Measurements from ENCODE around the gene ATP1A4. TPM values are rescaled to one million over a fixed set of nuclear protein-coding genes. Genes with fewer than 3 reads are reported as not detected.

Gene ATP1A4
- total RNA-seq, 1 experiment from 2014 or later = not detected

DNA sequence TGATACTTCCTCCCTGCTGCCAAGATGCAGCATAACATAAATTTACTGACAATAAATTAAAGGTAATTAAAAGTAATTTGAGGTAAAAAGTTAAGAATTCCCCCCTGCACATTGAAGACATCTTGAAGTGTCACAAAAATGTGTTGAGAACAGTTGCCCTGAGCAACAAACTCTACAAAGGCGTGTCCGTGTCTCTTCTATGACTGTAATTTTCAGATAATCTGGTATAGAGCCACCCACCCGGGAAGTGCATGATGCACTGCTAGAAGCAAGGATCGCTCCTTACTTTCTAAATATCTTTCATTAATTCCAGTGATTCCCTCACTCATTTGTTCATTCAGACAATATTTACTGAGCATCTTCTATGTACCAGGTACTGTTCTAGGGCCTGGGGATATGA lies 27.9 kb downstream of the ATP1A4 start:
- CTCF ChIA-PET = no interaction called here
- no peaks in the 10 kb centered on the region for H3K9me3 ChIP-seq (ENCODE audit: control insufficient read depth, insufficient read depth, low read depth, low read length)
- no peak for DNase-seq (ENCODE audit: low read depth, low spot score)
- H3K27me3 ChIP-seq (ENCODE audit: control insufficient read depth, insufficient read depth, low read length) = no peaks in the 10 kb centered on the region; the same call in 1 of the 2 replicates
- POLR2A ChIA-PET = no interaction called here
- ATAC-seq = no peak
- no peak overlapping the region for H3K27ac ChIP-seq (ENCODE audit: low read length)
- no peaks in the 10 kb centered on the region for H3K36me3 ChIP-seq (ENCODE audit: control insufficient read depth, insufficient read depth, low read length)
- H3K4me3 ChIP-seq (ENCODE audit: low read depth in 2 of 2, low read length in 2 of 2) = no peak overlapping the region
- no peaks in the 10 kb centered on the region for H3K4me1 ChIP-seq (ENCODE audit: control insufficient read depth, insufficient read depth, low read length)
- in situ Hi-C loops (cut with HindIII; ENCODE audit: low pct_unique_long_range_greater_than_20kb, low sequenced_read_pairs) = no loop called here
- TF ChIP-seq, protein P1, sequence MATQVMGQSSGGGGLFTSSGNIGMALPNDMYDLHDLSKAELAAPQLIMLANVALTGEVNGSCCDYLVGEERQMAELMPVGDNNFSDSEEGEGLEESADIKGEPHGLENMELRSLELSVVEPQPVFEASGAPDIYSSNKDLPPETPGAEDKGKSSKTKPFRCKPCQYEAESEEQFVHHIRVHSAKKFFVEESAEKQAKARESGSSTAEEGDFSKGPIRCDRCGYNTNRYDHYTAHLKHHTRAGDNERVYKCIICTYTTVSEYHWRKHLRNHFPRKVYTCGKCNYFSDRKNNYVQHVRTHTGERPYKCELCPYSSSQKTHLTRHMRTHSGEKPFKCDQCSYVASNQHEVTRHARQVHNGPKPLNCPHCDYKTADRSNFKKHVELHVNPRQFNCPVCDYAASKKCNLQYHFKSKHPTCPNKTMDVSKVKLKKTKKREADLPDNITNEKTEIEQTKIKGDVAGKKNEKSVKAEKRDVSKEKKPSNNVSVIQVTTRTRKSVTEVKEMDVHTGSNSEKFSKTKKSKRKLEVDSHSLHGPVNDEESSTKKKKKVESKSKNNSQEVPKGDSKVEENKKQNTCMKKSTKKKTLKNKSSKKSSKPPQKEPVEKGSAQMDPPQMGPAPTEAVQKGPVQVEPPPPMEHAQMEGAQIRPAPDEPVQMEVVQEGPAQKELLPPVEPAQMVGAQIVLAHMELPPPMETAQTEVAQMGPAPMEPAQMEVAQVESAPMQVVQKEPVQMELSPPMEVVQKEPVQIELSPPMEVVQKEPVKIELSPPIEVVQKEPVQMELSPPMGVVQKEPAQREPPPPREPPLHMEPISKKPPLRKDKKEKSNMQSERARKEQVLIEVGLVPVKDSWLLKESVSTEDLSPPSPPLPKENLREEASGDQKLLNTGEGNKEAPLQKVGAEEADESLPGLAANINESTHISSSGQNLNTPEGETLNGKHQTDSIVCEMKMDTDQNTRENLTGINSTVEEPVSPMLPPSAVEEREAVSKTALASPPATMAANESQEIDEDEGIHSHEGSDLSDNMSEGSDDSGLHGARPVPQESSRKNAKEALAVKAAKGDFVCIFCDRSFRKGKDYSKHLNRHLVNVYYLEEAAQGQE (IDR thresholded peaks at IDR 0.05; ENCODE audit: insufficient read depth in 1 of 2, low read depth in 2 of 2, low read length in 1 of 2) = no peak
- TF ChIP-seq TCF7L2 (IDR thresholded peaks at IDR 0.05; ENCODE audit: low read depth, low read length) = no peak
- TF ChIP-seq, protein P2, sequence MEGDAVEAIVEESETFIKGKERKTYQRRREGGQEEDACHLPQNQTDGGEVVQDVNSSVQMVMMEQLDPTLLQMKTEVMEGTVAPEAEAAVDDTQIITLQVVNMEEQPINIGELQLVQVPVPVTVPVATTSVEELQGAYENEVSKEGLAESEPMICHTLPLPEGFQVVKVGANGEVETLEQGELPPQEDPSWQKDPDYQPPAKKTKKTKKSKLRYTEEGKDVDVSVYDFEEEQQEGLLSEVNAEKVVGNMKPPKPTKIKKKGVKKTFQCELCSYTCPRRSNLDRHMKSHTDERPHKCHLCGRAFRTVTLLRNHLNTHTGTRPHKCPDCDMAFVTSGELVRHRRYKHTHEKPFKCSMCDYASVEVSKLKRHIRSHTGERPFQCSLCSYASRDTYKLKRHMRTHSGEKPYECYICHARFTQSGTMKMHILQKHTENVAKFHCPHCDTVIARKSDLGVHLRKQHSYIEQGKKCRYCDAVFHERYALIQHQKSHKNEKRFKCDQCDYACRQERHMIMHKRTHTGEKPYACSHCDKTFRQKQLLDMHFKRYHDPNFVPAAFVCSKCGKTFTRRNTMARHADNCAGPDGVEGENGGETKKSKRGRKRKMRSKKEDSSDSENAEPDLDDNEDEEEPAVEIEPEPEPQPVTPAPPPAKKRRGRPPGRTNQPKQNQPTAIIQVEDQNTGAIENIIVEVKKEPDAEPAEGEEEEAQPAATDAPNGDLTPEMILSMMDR (IDR thresholded peaks at IDR 0.05) = no peak
- TF ChIP-seq POLR2AphosphoS5 (IDR thresholded peaks at IDR 0.05; ENCODE audit: low read depth, low read length) = no peak
- TF ChIP-seq SIN3A (IDR thresholded peaks at IDR 0.05; ENCODE audit: borderline replicate concordance, insufficient read depth, low read depth, low read length) = no peak
- intact Hi-C loops (cut with micrococcal nuclease; ENCODE audit: unreplicated experiment) = no loop called here
- BruUV-seq (replicated peaks) = no TSS peak

DNA sequence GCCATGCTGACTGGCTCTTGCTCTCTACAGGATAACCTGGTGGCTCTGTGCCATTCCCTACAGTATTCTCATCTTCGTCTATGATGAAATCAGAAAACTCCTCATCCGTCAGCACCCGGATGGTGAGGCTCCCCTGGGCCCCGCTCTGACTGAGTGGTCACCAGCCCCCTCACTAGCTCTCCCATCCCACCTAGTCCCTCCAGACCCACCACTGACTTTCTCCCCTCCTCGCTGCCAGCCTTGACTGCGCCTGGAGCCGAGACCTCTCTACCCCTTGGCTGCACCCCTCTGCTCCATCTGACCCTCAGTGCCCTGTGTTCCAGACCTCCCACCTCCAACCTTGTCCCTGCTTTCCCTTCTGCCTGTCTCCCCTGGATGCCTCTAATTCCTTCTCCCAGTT lies 34.8 kb downstream of the ATP1A4 start:
- Histone ChIP-seq H3K27me3 (ENCODE audit: control insufficient read depth, insufficient read depth, low read length) (no peaks in the 10 kb centered on the region; the same call in 1 of the 2 replicates), H3K36me3 (ENCODE audit: control insufficient read depth, insufficient read depth, low read length) (no peaks in the 10 kb centered on the region), H3K4me1 (ENCODE audit: control insufficient read depth, insufficient read depth, low read length) (no peaks in the 10 kb centered on the region), H3K9me3 (ENCODE audit: control insufficient read depth, insufficient read depth, low read depth, low read length) (no peaks in the 10 kb centered on the region), H3K27ac (ENCODE audit: low read length) (no peak overlapping the region), H3K4me3 (ENCODE audit: low read depth in 2 of 2, low read length in 2 of 2) (no peak overlapping the region)
- intact Hi-C loops (cut with micrococcal nuclease; ENCODE audit: unreplicated experiment) = no loop called here
- no peak for ATAC-seq
- in situ Hi-C loops (cut with HindIII; ENCODE audit: low pct_unique_long_range_greater_than_20kb, low sequenced_read_pairs) = no loop called here
- no TSS peak for BruUV-seq (replicated peaks)
- POLR2A ChIA-PET = no interaction called here
- CTCF ChIA-PET = no interaction called here
- TF ChIP-seq, protein P1 (IDR thresholded peaks at IDR 0.05; ENCODE audit: insufficient read depth in 1 of 2, low read depth in 2 of 2, low read length in 1 of 2) = no peak
- TF ChIP-seq SIN3A (IDR thresholded peaks at IDR 0.05; ENCODE audit: borderline replicate concordance, insufficient read depth, low read depth, low read length) (no peak), TCF7L2 (IDR thresholded peaks at IDR 0.05; ENCODE audit: low read depth, low read length) (no peak), POLR2AphosphoS5 (IDR thresholded peaks at IDR 0.05; ENCODE audit: low read depth, low read length) (no peak)
- TF ChIP-seq, protein P2 (IDR thresholded peaks at IDR 0.05) = no peak
- no peak for DNase-seq (ENCODE audit: low read depth, low spot score)

Measured in Panc1 (cell line).